KMS-11 (cell line): ENCODE data around the gene ABHD12.

Source experiments
- H2AFZ ChIP-seq: fragments of 200-600 bp; sonication (generic); 2 replicates; pipeline ENCODE4 v1.6.1; 2016; ENCODE audit warnings: antibody characterized with exemption, mixed run types, low read depth
- H3K27ac ChIP-seq: fragments of 200-600 bp; sonication (generic); 2 replicates; pipeline ENCODE4 v1.6.1; 2016; ENCODE audit warnings: mild to moderate bottlenecking, mixed run types
- H3K27me3 ChIP-seq: fragments of 200-600 bp; sonication (generic); 2 replicates; pipeline ENCODE4 v1.6.1; 2017; ENCODE audit warnings: mild to moderate bottlenecking, low read depth, mixed run types, moderate library complexity; ENCODE audit not compliant: insufficient read depth
- H3K36me3 ChIP-seq: fragments of 200-600 bp; sonication (generic); 2 replicates; pipeline ENCODE4 v1.6.1; 2017; ENCODE audit warnings: mild to moderate bottlenecking, mixed run types; ENCODE audit not compliant: insufficient read depth
- H3K4me1 ChIP-seq: fragments of 200-600 bp; sonication (generic); 2 replicates; pipeline ENCODE4 v1.6.1; 2016; ENCODE audit warnings: mild to moderate bottlenecking, low read depth, mixed run types; ENCODE audit not compliant: poor library complexity, severe bottlenecking
- H3K4me2 ChIP-seq: fragments of 200-600 bp; sonication (generic); 2 replicates; pipeline ENCODE4 v1.7.0; 2016; ENCODE audit warnings: mild to moderate bottlenecking, mixed run types
- H3K4me3 ChIP-seq: fragments of 200-600 bp; sonication (generic); IDR thresholded peaks from 2 replicates; pipeline ENCODE4 v1.6.1; 2017; ENCODE audit warnings: low read depth, low read length, mixed read lengths; ENCODE audit not compliant: insufficient read depth
- H3K79me2 ChIP-seq: fragments of 200-600 bp; sonication (generic); 2 replicates; pipeline ENCODE4 v1.6.1; 2016; ENCODE audit warnings: low read depth, mixed run types; ENCODE audit not compliant: insufficient read depth
- H3K9ac ChIP-seq: fragments of 200-600 bp; sonication (generic); 2 replicates; pipeline ENCODE4 v1.6.1; 2016; ENCODE audit warnings: mild to moderate bottlenecking, mixed run types
- H4K20me1 ChIP-seq: fragments of 200-600 bp; sonication (generic); 2 replicates; pipeline ENCODE4 v1.6.1; 2016; ENCODE audit warnings: mild to moderate bottlenecking, mixed run types; ENCODE audit not compliant: insufficient read depth
- TF ChIP-seq, protein P1 (sequence below): fragments of 200-600 bp; sonication (generic); conservative IDR thresholded peaks from 2 replicates; pipeline ENCODE4 v1.6.1; 2017; ENCODE audit warnings: low read depth, mild to moderate bottlenecking, antibody characterized with exemption, low read length, moderate library complexity, mixed read lengths

Gene ABHD12

DNA sequence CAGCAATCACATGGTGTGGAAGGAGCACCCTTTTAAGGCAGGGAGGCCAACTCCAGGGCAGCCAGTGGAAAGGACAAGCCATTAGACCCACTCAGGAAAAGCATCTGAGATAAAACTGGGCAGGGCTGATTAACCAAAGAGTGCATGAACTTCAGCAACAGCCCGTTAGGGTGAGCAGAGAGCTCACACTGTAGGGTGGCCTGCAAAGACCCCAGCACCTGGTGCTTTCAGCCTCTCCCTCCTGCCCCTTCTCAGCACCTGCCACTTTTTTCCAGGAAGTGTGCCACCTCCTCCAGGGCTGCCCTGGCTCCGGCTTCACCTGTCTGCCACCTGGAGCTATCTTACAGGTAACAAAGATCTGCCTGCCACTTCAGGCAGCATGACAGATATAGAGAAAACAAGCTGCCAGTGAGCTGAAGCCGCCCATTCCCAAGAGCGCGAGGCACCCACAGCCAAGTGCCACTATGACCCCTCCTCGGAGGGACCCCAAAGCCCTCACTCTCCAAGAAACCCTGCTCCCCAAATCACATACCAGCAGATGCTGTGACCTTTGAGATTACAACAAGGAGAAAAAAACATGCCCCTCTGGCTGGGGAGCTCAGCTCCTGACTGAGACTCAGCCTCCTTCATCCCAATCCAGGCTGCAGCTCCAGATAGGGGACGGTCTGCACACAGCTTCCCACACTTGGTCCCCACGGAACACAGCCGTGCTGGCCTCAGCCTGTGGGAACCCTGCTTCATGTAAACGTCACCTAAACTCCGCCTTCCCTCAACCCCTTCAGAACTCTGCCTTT is 71.2 kb downstream of the ABHD12 start:
- H3K79me2 ChIP-seq = no peaks in the 10 kb centered on the region
- TF ChIP-seq, protein P1, sequence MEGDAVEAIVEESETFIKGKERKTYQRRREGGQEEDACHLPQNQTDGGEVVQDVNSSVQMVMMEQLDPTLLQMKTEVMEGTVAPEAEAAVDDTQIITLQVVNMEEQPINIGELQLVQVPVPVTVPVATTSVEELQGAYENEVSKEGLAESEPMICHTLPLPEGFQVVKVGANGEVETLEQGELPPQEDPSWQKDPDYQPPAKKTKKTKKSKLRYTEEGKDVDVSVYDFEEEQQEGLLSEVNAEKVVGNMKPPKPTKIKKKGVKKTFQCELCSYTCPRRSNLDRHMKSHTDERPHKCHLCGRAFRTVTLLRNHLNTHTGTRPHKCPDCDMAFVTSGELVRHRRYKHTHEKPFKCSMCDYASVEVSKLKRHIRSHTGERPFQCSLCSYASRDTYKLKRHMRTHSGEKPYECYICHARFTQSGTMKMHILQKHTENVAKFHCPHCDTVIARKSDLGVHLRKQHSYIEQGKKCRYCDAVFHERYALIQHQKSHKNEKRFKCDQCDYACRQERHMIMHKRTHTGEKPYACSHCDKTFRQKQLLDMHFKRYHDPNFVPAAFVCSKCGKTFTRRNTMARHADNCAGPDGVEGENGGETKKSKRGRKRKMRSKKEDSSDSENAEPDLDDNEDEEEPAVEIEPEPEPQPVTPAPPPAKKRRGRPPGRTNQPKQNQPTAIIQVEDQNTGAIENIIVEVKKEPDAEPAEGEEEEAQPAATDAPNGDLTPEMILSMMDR = no peak
- peaks cover 7% of the 10 kb centered on the region for H3K4me1 ChIP-seq
- H3K36me3 ChIP-seq = no peaks in the 10 kb centered on the region
- H2AFZ ChIP-seq = no peak overlapping the region
- H3K4me2 ChIP-seq = no peak overlapping the region
- H3K27me3 ChIP-seq = no peaks in the 10 kb centered on the region
- no peaks in the 10 kb centered on the region for H4K20me1 ChIP-seq
- H3K9ac ChIP-seq = no peak overlapping the region
- no peak overlapping the region for H3K4me3 ChIP-seq
- H3K27ac ChIP-seq = no peak overlapping the region

DNA sequence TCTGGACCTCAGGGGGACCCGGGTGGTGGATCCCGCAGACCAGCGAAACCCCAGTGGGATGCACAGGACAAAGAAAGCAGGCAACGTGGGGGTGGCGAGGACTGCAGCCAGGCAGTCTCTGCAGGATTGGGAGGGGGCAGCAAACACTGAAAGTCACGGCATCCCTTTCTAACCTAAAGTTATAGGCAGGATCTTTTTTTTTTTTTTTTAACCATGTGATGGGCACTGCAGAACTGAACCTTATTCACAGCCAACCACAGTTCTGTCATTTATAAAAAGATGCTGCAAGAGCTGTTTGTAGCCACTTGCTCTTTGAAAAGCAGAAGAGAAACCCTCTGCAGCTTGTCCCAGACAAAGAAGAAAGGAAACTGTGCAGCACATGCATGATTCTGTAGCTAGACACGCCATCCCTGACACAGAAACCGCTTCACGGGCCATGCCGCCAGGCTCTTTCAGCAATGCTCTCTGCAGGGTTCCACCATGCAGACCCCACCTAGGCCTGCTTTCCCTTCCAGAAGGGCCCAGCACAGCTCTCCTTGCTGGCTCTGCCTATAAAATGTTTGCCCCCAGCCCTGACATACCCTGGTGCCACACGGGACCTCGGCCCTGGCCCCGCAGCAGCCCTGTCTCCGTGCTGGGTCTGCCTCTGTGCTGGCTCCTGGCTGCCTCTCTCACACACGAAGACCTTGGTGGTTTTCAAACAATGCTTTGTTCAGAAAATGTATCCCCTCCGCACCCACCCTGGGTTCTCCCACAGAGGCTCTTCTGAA is 72.0 kb downstream of the ABHD12 start:
- Histone ChIP-seq H3K79me2 (no peaks in the 10 kb centered on the region), H4K20me1 (no peaks in the 10 kb centered on the region), H3K27ac (no peak overlapping the region), H2AFZ (no peak overlapping the region), H3K36me3 (no peaks in the 10 kb centered on the region), H3K4me2 (no peak overlapping the region), H3K27me3 (no peaks in the 10 kb centered on the region), H3K4me3 (no peak overlapping the region), H3K9ac (no peak overlapping the region), H3K4me1 (peaks cover 15% of the 10 kb centered on the region)
- TF ChIP-seq, protein P1 = no peak

- no peak overlapping the region for H3K27ac ChIP-seq
- no peak overlapping the region for H2AFZ ChIP-seq
- no peaks in the 10 kb centered on the region for H3K36me3 ChIP-seq
- peaks cover 17% of the 10 kb centered on the region for H3K4me1 ChIP-seq
- no peak overlapping the region for H3K4me3 ChIP-seq
- TF ChIP-seq, protein P1 = no peak
- H3K27me3 ChIP-seq = no peaks in the 10 kb centered on the region
- H3K4me2 ChIP-seq = no peak overlapping the region
- H3K9ac ChIP-seq = no peak overlapping the region
- H4K20me1 ChIP-seq = no peaks in the 10 kb centered on the region
- H3K79me2 ChIP-seq = no peaks in the 10 kb centered on the region
These were observed 73.1 kb downstream of the ABHD12 start for GRCh38 chr20:25317351-25318075.

GRCh38 chr20:25316506-25317190 is 74.0 kb downstream of the ABHD12 start:
- H3K36me3 ChIP-seq = no peaks in the 10 kb centered on the region
- peaks cover 23% of the 10 kb centered on the region for H3K4me1 ChIP-seq

More at GRCh38 chr20:25316506-25317190, 74.0 kb downstream of the ABHD12 start:
- Histone ChIP-seq H2AFZ (no peak overlapping the region), H3K4me3 (no peak overlapping the region), H3K4me2 (no peak overlapping the region), H3K27me3 (no peaks in the 10 kb centered on the region), H3K27ac (no peak overlapping the region), H4K20me1 (no peaks in the 10 kb centered on the region), H3K9ac (no peak overlapping the region), H3K79me2 (no peaks in the 10 kb centered on the region)
- TF ChIP-seq, protein P1 = no peak
